KOPT-K1 (cell line): Measurements from ENCODE around the gene ZNF813.
"Not testable (repeated sequence)": the region's sequence is repeated elsewhere in the genome, so short reads cannot be mapped to it uniquely, and the experiment has no call there.

Experiments used
- H3K27ac ChIP-seq: fragments of 200-600 bp; sonication (generic); 2 replicates; pipeline ENCODE4 v1.5.1; 2016; ENCODE audit warnings: antibody characterized with exemption, mild to moderate bottlenecking, low read depth, low read length; ENCODE audit not compliant: poor library complexity, severe bottlenecking
- H3K36me3 ChIP-seq: fragments of 200-600 bp; sonication (generic); 2 replicates; pipeline ENCODE4 v1.5.1; 2017; ENCODE audit warnings: antibody characterized with exemption, mild to moderate bottlenecking, low read length, moderate library complexity; ENCODE audit not compliant: insufficient read depth
- H3K9me3 ChIP-seq: fragments of 200-600 bp; sonication (generic); 2 replicates; pipeline ENCODE4 v1.5.1; 2017; ENCODE audit warnings: antibody characterized with exemption, low read length, mild to moderate bottlenecking; ENCODE audit not compliant: insufficient read depth, poor library complexity, severe bottlenecking

Gene ZNF813

GRCh38 chr19:53467485-53468262 is at the start of gene ZNF813:
Gene ZNF813, plus strand, starts transcription at chr19:53467733. Its CDS starts 16,090 bp downstream, at chr19:53483823.
- H3K27ac ChIP-seq: peak within 1 kb of the TSS; percentile 71
- peaks cover 11% of the 10 kb centered on the region for H3K9me3 ChIP-seq
- peaks cover 6% of the 10 kb centered on the region; the same call in 1 of the 2 replicates for H3K36me3 ChIP-seq

DNA sequence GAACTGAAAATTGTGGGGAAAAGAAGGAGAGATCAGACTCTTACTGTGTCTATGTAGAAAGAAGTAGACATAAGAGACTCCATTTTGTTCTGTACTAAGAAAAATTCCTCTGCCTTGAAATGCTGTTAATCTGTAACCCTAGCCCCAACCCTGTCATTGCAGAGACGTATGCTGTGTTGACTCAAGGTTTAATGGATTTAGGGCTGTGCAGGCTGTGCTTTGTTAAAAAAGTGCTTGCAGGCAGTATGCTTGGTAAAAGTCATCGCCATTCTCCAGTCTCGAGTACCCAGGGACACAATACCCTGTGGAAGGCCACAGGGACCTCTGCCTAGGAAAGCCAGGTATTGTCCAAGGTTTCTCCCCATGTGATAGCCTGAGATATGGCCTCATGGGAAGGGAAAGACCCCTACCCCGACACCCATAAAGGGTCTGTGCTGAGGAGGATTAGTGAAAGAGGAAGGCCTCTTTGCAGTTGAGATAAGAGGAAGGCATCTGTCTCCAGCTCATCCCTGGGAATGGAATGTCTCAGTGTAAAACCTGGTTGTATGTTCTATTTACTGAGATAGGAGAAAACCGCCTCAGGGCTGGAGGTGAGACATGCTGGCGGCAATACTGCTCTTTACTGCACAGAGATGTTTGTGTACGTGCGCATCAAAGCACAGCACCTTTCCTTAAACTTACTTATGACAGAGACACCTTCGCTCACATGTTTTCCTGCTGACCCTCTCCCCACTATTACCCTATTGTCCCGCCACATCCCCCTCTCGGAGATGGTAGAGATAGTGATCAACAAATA is 46.8 kb upstream of the ZNF813 start:
- peaks cover 12% of the 10 kb centered on the region for H3K9me3 ChIP-seq
- H3K27ac ChIP-seq, H3K36me3 ChIP-seq: not testable (repeated sequence)

DNA sequence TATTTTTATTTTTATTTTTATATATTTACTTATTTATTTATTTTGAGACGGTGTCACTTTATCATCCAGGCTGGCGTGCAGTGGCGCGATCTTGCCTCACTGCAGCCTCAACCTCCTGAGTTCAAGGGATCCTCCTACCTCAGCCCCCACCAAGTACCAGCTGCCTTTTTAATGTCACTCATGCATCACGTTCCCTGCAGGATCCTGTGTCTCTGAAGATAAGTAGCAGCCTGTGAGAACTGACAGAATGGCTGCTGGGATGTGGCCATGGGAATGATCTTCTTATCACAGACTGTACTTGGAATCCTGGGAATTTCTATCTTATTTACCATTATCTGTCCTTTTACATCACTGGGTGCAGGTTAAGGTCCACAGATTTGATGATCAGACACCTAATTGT is 45.0 kb upstream of the ZNF813 start:
- Histone ChIP-seq H3K27ac (no peak overlapping the region), H3K36me3 (no peaks in the 10 kb centered on the region), H3K9me3 (peaks cover 5% of the 10 kb centered on the region)

DNA sequence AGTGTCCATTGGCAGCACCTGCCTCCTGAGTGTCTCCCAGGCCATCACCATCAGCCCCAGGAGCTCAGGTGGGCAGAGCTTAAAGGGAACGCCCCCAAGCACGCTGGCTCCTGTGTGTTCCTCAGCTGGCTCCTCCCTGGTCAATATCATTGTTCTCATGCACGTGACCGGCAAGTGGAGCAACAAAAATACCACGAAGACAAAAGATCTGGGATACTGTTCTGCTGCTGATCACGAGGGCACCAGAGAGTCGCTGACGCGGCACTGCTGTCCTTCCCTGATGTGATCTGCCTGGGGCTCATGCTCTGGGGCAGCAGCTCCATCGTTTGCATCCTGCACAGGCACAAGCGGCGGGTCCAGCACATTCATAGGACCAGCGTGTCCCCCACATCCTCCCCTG is 44.5 kb upstream of the ZNF813 start:
- not testable (repeated sequence) for H3K36me3 ChIP-seq, H3K27ac ChIP-seq, H3K9me3 ChIP-seq

DNA sequence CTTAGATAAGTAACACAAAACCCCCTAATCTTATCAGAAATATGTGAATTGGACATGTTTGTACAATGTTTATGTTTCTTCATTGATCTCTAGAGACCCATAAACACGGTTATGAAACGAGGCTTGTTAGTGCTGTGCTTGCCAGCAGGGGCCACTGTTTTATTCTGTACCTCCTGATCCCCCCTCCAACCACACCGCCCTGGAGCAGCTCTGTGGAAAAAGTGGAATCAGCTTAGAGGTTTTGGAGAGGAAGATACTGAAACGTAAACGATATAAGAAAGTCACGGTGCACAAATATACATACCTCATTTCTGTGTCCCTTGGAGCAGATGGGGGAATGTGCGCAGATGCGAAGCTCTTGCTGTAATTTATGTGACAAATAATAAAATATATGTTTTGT is 43.9 kb upstream of the ZNF813 start:
- H3K36me3 ChIP-seq, H3K9me3 ChIP-seq, H3K27ac ChIP-seq: not testable (repeated sequence)

DNA sequence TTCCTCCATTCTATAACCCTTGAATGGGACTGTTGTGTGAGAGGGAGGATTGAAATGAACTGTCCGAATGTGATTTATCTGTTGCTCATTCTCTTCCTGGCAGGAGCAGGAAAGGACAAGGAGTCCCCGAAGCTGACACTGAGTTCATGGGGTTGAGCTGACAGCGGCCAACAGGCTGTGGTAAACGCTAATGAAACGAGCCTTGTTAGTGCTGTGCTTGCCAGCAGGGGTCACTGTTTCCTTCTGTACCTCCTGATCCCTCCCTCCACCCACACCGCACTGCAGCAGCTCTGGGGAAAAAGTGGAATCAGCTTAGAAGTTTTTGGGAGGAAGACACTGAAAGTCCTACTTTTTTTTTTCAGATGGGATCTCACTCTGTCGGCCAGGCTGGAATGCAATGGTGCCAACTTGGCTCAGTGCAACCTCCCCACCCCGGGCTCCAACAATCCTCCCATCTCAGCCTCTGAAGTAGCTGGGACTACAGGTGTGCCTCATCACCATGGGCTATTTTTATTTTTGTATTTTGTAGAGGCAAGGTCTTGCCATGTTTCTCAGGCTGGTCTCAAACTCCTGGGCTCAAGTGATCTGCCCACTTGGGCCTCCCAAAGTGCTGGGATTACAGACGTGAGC is 42.5 kb upstream of the ZNF813 start:
- no peak overlapping the region for H3K27ac ChIP-seq
- H3K36me3 ChIP-seq: no peaks in the 10 kb centered on the region
- H3K9me3 ChIP-seq: no peaks in the 10 kb centered on the region

DNA sequence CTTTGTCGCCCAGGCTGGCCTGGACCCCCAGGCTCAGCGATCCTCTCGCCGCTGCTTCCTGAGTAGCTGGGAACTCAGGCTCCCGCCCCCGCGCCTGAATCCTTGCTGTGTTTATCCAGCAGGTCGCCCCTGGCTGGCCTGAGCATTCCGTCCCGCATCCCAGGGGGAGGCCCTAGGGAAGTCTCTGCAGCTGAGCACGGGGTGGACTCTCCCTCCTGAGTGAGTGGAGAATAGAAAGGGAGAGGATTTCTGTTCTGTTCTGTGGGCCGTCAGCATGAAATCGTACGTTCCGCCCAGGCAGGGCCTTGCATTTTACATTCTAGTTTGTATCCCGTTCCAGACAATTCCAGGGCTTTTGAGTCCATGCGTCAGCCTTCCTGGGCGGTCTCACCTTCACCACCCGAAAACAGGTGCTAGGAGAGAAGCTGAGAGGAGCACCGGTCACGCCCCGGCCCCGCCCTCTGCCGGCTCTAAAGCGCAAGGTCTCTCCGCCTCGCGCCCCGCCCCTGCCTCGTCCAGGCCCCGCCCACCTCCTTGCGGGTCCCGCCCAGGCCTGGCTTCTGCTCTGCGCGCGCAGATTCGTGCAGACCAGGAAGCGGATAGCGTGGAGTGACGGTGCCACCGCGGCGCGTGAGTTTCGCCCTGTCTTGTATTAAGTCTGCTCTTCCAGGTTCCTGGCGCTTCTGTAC is 36.0 kb upstream of the ZNF813 start, which contains the start of gene ZNF761:
ZNF761 (plus strand) TSS at position 586 of the 689 bp plus-strand sequence. CDS start 15,285 bp downstream, outside the sequence.
- peaks cover 32% of the 10 kb centered on the region for H3K36me3 ChIP-seq
- H3K27ac ChIP-seq: peak within 1 kb of the TSS; percentile 75
- H3K9me3 ChIP-seq: peaks cover 17% of the 10 kb centered on the region

DNA sequence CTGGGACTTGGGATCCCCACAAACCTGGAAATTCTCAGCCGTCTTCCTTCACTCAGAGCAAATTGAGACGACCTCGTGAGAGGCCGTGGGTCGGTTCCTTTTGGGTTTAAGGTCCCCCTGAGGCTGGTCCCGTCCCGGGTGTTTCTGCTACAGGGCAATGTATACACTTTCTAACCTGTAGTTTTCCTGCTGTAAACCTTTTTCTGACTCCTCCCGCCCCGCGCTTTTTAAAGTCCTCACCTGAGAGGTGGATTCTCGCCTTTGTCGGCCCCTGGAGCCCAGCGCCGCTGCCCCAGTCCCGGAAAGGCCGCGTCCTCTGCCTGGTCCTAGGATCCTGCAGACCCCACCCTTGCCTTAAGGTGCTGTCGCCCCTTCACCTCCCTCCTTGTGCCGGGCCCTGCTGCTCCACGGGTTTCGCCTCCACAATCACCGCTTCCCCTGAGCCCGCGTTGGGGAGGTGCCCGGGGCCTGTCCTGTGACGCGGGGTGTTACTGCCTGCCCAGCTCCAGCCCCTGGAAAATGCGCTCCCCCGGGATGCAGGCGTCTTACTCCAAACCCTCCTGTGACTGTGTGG is 35.4 kb upstream of the ZNF813 start:
- Histone ChIP-seq H3K27ac (peak overlapping the region; percentile 75), H3K36me3 (peaks cover 38% of the 10 kb centered on the region), H3K9me3 (peaks cover 23% of the 10 kb centered on the region)

GRCh38 chr19:53443809-53444208 is 23.7 kb upstream of the ZNF813 start:
- not testable (repeated sequence) for H3K27ac ChIP-seq
- Histone ChIP-seq H3K36me3 (peaks cover 90% of the 10 kb centered on the region), H3K9me3 (peaks cover 85% of the 10 kb centered on the region)

- Histone ChIP-seq H3K36me3 (peaks cover 90% of the 10 kb centered on the region), H3K9me3 (peaks cover 82% of the 10 kb centered on the region)
- H3K27ac ChIP-seq: not testable (repeated sequence)
These were observed 20.3 kb upstream of the ZNF813 start for GRCh38 chr19:53447196-53447595.

DNA sequence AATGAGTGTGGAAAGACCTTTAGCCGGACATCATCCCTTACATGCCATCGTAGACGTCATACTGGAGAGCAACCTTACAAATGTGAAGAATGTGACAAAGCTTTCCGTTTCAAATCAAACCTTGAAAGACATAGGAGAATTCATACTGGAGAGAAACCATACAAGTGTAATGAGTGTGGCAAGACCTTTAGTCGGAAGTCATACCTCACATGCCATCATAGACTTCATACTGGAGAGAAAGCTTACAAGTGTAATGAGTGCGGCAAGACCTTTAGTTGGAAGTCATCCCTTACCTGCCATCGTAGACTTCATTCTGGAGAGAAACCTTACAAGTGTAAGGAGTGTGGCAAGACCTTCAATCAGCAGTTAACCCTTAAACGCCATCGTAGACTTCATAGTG is 11.7 kb upstream of the ZNF813 start:
- Histone ChIP-seq H3K27ac (no peak overlapping the region), H3K36me3 (peaks cover 81% of the 10 kb centered on the region), H3K9me3 (peaks cover 100% of the 10 kb centered on the region)

GRCh38 chr19:53460131-53460721 is 7.3 kb upstream of the ZNF813 start:
- not testable (repeated sequence) for H3K27ac ChIP-seq

GRCh38 chr19:53461866-53462265 is 5.7 kb upstream of the ZNF813 start:
- Histone ChIP-seq H3K9me3 (peaks cover 52% of the 10 kb centered on the region), H3K27ac (no peak overlapping the region), H3K36me3 (peaks cover 21% of the 10 kb centered on the region)

More at GRCh38 chr19:53460131-53460721, 7.3 kb upstream of the ZNF813 start:
- Histone ChIP-seq H3K9me3 (peaks cover 69% of the 10 kb centered on the region), H3K36me3 (peaks cover 37% of the 10 kb centered on the region)

DNA sequence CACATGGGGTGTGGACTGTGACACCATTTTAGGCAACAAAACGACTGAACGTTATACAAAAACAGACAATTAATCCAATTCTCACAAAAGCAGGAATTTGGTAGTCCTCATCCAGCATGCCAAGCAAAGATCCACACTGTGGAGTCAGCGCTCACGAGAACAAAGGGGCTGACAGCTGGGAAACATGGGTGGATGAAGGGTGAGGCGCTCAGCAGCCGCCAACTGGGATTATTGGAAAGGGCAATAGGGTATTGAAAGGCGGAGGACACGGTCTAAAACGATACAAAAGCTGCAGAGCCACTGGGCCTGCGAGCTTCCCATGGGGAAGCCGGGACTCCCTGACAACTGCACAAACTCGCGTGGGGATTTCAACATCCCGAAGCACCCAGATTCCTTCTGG is 4.7 kb upstream of the ZNF813 start:
- H3K36me3 ChIP-seq: peaks cover 11% of the 10 kb centered on the region
- no peak overlapping the region for H3K27ac ChIP-seq
- peaks cover 42% of the 10 kb centered on the region for H3K9me3 ChIP-seq
